ENCODE measurements around the gene C1orf226. TPM values are rescaled to one million over a fixed set of nuclear protein-coding genes. Genes with fewer than 3 reads are reported as not detected.

C1orf226 gene
- total RNA-seq, 1 donor from 2014 or later = 6.3 TPM

GRCh38 chr1:162360874-162361260 lies 20.7 kb upstream of the C1orf226 start:
- no peak for ATAC-seq

GRCh38 chr1:162361349-162361748 lies 20.2 kb upstream of the C1orf226 start:
- intact Hi-C loops (cut with DNase I) = no loop called here
- Histone ChIP-seq H3K36me3 (no peaks in the 10 kb centered on the region), H3K9me3 (no peaks in the 10 kb centered on the region), H3K27me3 (ENCODE audit: low read depth) (no peaks in the 10 kb centered on the region), H3K27ac (no peak overlapping the region), H3K4me1 (no peaks in the 10 kb centered on the region), H3K4me3 (no peak overlapping the region)
- no peak for TF ChIP-seq CTCF (IDR thresholded peaks at IDR 0.05)
- DNase-seq (no peak), ATAC-seq (no peak)

More at GRCh38 chr1:162360874-162361260, 20.7 kb upstream of the C1orf226 start:
- H3K4me3 ChIP-seq = no peak overlapping the region
- H3K27ac ChIP-seq = no peak overlapping the region
- no peak for TF ChIP-seq CTCF (IDR thresholded peaks at IDR 0.05)
- DNase-seq = no peak
- no peaks in the 10 kb centered on the region for H3K27me3 ChIP-seq (ENCODE audit: low read depth)
- H3K36me3 ChIP-seq = no peaks in the 10 kb centered on the region
- no peaks in the 10 kb centered on the region for H3K9me3 ChIP-seq
- H3K4me1 ChIP-seq = no peaks in the 10 kb centered on the region
- intact Hi-C loops (cut with DNase I) = no loop called here

GRCh38 chr1:162363823-162364222 lies 17.7 kb upstream of the C1orf226 start:
- intact Hi-C loops (cut with DNase I) = no loop called here
- H3K4me1 ChIP-seq = no peaks in the 10 kb centered on the region
- H3K27ac ChIP-seq = no peak overlapping the region
- H3K4me3 ChIP-seq = no peak overlapping the region
- no peak for TF ChIP-seq CTCF (IDR thresholded peaks at IDR 0.05)
- no peaks in the 10 kb centered on the region for H3K9me3 ChIP-seq
- DNase-seq = no peak
- ATAC-seq = no peak
- no peaks in the 10 kb centered on the region for H3K27me3 ChIP-seq (ENCODE audit: low read depth)
- H3K36me3 ChIP-seq = no peaks in the 10 kb centered on the region

- no peak for TF ChIP-seq CTCF (IDR thresholded peaks at IDR 0.05)
- H3K36me3 ChIP-seq = no peaks in the 10 kb centered on the region
- H3K9me3 ChIP-seq = no peaks in the 10 kb centered on the region
- H3K4me3 ChIP-seq = no peak overlapping the region
- ATAC-seq (no peak), DNase-seq (no peak)
- H3K27ac ChIP-seq = no peak overlapping the region
- H3K27me3 ChIP-seq (ENCODE audit: low read depth) = no peaks in the 10 kb centered on the region
- no peaks in the 10 kb centered on the region for H3K4me1 ChIP-seq
- intact Hi-C loops (cut with DNase I) = no loop called here
Measured at GRCh38 chr1:162364498-162364897, 17.0 kb upstream of the C1orf226 start.

- DNase-seq = no peak
- Histone ChIP-seq H3K4me3 (no peak overlapping the region), H3K27ac (no peak overlapping the region), H3K9me3 (no peaks in the 10 kb centered on the region), H3K4me1 (no peaks in the 10 kb centered on the region), H3K27me3 (ENCODE audit: low read depth) (no peaks in the 10 kb centered on the region), H3K36me3 (no peaks in the 10 kb centered on the region)
- no peak for ATAC-seq
- intact Hi-C loops (cut with DNase I) = no loop called here
- no peak for TF ChIP-seq CTCF (IDR thresholded peaks at IDR 0.05)
Measured at GRCh38 chr1:162365284-162366020, 16.1 kb upstream of the C1orf226 start.

Measured in lower lobe of right lung (tissue), 2 donors.